Gastroesophageal sphincter (tissue), 3 donors: ENCODE data around the gene AP2S1.

Experiments
- EP300 ChIP-seq: sonication (generic); formaldehyde crosslinking; IDR thresholded peaks from one replicate; pipeline ENCODE4 v1.6.1; 2017; ENCODE audit warnings: antibody characterized with exemption, mild to moderate bottlenecking
- POLR2A ChIP-seq, 2 donors: fragments of 450-650 bp; IDR thresholded peaks; one replicate each; pipeline ENCODE4 v1.6.1; 2017; ENCODE audit warnings: antibody characterized with exemption in 2 of 2, mild to moderate bottlenecking in 2 of 2, moderate library complexity in 1 of 2
- POLR2AphosphoS5 ChIP-seq: sonication (generic); formaldehyde crosslinking; IDR thresholded peaks from one replicate; pipeline ENCODE4 v1.6.1; 2017; ENCODE audit warnings: antibody characterized with exemption
- TF ChIP-seq, protein P1 (sequence below), 4 experiments: fragments of 200-600 bp in 2 of 4; fragments of 450-650 bp in 2 of 4; sonication (generic) in 1 of 4; IDR thresholded peaks; one replicate each; pipeline ENCODE4 v1.5.1; 2017 to 2019; ENCODE audit warnings: antibody characterized with exemption in 4 of 4, mild to moderate bottlenecking in 2 of 4, moderate library complexity in 2 of 4

DNA sequence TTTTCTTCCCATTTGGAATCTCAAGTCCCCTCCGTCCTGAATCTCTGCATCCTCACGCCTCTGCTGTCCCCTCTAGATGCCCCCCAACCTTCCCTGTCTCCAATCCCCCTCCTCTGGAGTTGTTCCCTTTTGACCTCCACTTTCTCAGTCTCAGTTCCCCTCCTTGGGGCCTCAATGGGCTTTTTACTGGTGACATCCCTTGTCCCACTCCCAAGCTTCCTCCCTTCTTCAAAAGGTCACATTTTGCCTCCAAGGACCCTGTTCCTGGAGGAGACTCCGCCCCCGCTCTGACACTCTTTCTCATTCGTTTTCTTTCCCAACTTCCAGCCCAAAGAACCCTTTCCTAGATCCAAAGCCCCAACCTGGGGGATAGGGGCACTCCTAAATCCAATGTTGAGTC is 1.0 kb downstream of the AP2S1 start:
- TF ChIP-seq, protein P1, sequence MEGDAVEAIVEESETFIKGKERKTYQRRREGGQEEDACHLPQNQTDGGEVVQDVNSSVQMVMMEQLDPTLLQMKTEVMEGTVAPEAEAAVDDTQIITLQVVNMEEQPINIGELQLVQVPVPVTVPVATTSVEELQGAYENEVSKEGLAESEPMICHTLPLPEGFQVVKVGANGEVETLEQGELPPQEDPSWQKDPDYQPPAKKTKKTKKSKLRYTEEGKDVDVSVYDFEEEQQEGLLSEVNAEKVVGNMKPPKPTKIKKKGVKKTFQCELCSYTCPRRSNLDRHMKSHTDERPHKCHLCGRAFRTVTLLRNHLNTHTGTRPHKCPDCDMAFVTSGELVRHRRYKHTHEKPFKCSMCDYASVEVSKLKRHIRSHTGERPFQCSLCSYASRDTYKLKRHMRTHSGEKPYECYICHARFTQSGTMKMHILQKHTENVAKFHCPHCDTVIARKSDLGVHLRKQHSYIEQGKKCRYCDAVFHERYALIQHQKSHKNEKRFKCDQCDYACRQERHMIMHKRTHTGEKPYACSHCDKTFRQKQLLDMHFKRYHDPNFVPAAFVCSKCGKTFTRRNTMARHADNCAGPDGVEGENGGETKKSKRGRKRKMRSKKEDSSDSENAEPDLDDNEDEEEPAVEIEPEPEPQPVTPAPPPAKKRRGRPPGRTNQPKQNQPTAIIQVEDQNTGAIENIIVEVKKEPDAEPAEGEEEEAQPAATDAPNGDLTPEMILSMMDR (IDR thresholded peaks at IDR 0.05): no peak
- no peak for TF ChIP-seq EP300
- TF ChIP-seq POLR2A (IDR thresholded peaks at IDR 0.05): no peak
- no peak for TF ChIP-seq POLR2AphosphoS5
